Uterus (tissue), 4 donors: Measurements from ENCODE around the gene PTX3. TPM values are rescaled to one million over a fixed set of nuclear protein-coding genes. Genes with fewer than 3 reads are reported as not detected.

Source experiments
- DNase-seq, 2 donors: peaks; one replicate each; pipeline ENCODE4 v3.0.0-alpha.2; 2019 to 2020
- H3K27ac ChIP-seq, 2 donors: fragments of 200-600 bp; sonication (generic); 1 replicate in 1 of 2; 2 replicates in 1 of 2; pipeline ENCODE4 v1.5.1; 2016 to 2018
- H3K27me3 ChIP-seq, 2 donors: fragments of 200-600 bp; sonication (generic); one replicate each; pipeline ENCODE4 v1.5.1; 2018 to 2019; ENCODE audit warnings: control low read depth in 1 of 2
- H3K36me3 ChIP-seq, 2 donors: fragments of 200-600 bp; sonication (generic); one replicate each; pipeline ENCODE4 v1.5.1; 2019; ENCODE audit warnings: control low read depth in 1 of 2
- H3K4me1 ChIP-seq, 2 donors: fragments of 200-600 bp; sonication (generic); one replicate each; pipeline ENCODE4 v1.5.1; 2018 to 2019; ENCODE audit warnings: control low read depth in 1 of 2
- H3K4me3 ChIP-seq, 2 donors: fragments of 200-600 bp; sonication (generic); 1 replicate in 1 of 2; 2 replicates in 1 of 2; pipeline ENCODE4 v1.5.1; 2018 to 2019; ENCODE audit warnings: mild to moderate bottlenecking in 1 of 2
- H3K9me3 ChIP-seq, 2 donors: fragments of 200-600 bp; sonication (generic); one replicate each; pipeline ENCODE4 v1.5.1; 2019; ENCODE audit warnings: control low read depth in 1 of 2
- CTCF ChIP-seq, 4 experiments: fragments of 200-600 bp in 2 of 4; fragments of 450-650 bp in 2 of 4; sonication (generic) in 2 of 4; IDR thresholded peaks; one replicate each; pipeline ENCODE4 v1.5.1; 2016 to 2019; ENCODE audit warnings: antibody characterized with exemption in 4 of 4, mild to moderate bottlenecking in 2 of 4, moderate library complexity in 1 of 4
- POLR2A ChIP-seq, 2 donors: fragments of 450-650 bp; IDR thresholded peaks; one replicate each; pipeline ENCODE4 v1.6.1; 2016; ENCODE audit warnings: antibody characterized with exemption in 2 of 2, mild to moderate bottlenecking in 1 of 2, moderate library complexity in 1 of 2
- intact Hi-C: fragments of 100-400 bp; cut with DNase I; formaldehyde crosslinking; loops from one replicate; pipeline ENCODE4 v1.15.1; 2023; ENCODE audit warnings: low total_unique reads
- total RNA-seq, 4 donors: library from RNA; depleted of rRNA in 3 of 4; stranded (reverse); fragments of >200 nt in 3 of 4; gene quantifications; one replicate each; pipeline versions ENCODE4 v1.1.0 to v1.2.4, GENCODE V29; 2014 to 2023
- donor health status: DM: yes; HTN: yes; CAD: no.

The PTX3 gene
- total RNA-seq, 4 donors from 2014 or later: 0.82 to 7.9 TPM; not detected in 2

GRCh38 chr3:157420606-157421130, 16.0 kb upstream of the PTX3 start:
- H3K4me1 ChIP-seq: no peaks in the 10 kb centered on the region
- no peaks in the 10 kb centered on the region for H3K9me3 ChIP-seq
- intact Hi-C loops: no loop called here
- no peak overlapping the region for H3K4me3 ChIP-seq
- TF ChIP-seq CTCF (IDR thresholded peaks at IDR 0.05) (no peak), POLR2A (IDR thresholded peaks at IDR 0.05) (no peak)
- no peaks in the 10 kb centered on the region for H3K36me3 ChIP-seq
- H3K27me3 ChIP-seq: no peaks in the 10 kb centered on the region
- no peak for DNase-seq
- no peak overlapping the region for H3K27ac ChIP-seq

- Histone ChIP-seq H3K27ac (no peak overlapping the region), H3K27me3 (no peaks in the 10 kb centered on the region), H3K4me1 (no peaks in the 10 kb centered on the region), H3K36me3 (no peaks in the 10 kb centered on the region), H3K9me3 (no peaks in the 10 kb centered on the region), H3K4me3 (no peak overlapping the region)
- intact Hi-C loops: no loop called here
- no peak for DNase-seq
- TF ChIP-seq CTCF (IDR thresholded peaks at IDR 0.05) (no peak), POLR2A (IDR thresholded peaks at IDR 0.05) (no peak)
These were observed 13.3 kb upstream of the PTX3 start for GRCh38 chr3:157423337-157423736.

GRCh38 chr3:157427901-157428300, 8.7 kb upstream of the PTX3 start:
- Histone ChIP-seq H3K9me3 (no peaks in the 10 kb centered on the region), H3K27ac (no peak overlapping the region), H3K36me3 (no peaks in the 10 kb centered on the region), H3K27me3 (no peaks in the 10 kb centered on the region), H3K4me3 (no peak overlapping the region), H3K4me1 (no peaks in the 10 kb centered on the region)
- TF ChIP-seq CTCF (IDR thresholded peaks at IDR 0.05) (no peak), POLR2A (IDR thresholded peaks at IDR 0.05) (no peak)
- intact Hi-C loops: no loop called here
- DNase-seq: no peak

- Histone ChIP-seq H3K27ac (no peak overlapping the region), H3K4me3 (no peak overlapping the region), H3K27me3 (no peaks in the 10 kb centered on the region), H3K36me3 (no peaks in the 10 kb centered on the region), H3K9me3 (no peaks in the 10 kb centered on the region), H3K4me1 (no peaks in the 10 kb centered on the region)
- intact Hi-C loops: no loop called here
- no peak for TF ChIP-seq POLR2A (IDR thresholded peaks at IDR 0.05)
- no peak for TF ChIP-seq CTCF (IDR thresholded peaks at IDR 0.05)
- DNase-seq: no peak
These were observed 7.8 kb upstream of the PTX3 start for GRCh38 chr3:157428853-157429252.

GRCh38 chr3:157429708-157430107, 6.9 kb upstream of the PTX3 start:
- Histone ChIP-seq H3K27me3 (no peaks in the 10 kb centered on the region), H3K4me3 (no peak overlapping the region), H3K4me1 (no peaks in the 10 kb centered on the region), H3K27ac (no peak overlapping the region), H3K9me3 (no peaks in the 10 kb centered on the region), H3K36me3 (no peaks in the 10 kb centered on the region)
- no peak for TF ChIP-seq POLR2A (IDR thresholded peaks at IDR 0.05)
- TF ChIP-seq CTCF (IDR thresholded peaks at IDR 0.05): no peak
- intact Hi-C loops: no loop called here
- no peak for DNase-seq
